GM23338 (cell line): ENCODE data around the gene CUX1. TPM values are rescaled to one million over a fixed set of nuclear protein-coding genes. Genes with fewer than 3 reads are reported as not detected.

Experiments
- ATAC-seq: fragments of 200-7000 bp; cut with Tn5 transposase; 3 replicates; pipeline ENCODE4 v1.9.1; 2020
- DNase-seq: peaks from one replicate; pipeline ENCODE4 v3.0.0-alpha.2; 2015; ENCODE audit warnings: low spot score
- H2AFZ ChIP-seq: fragments of 200-600 bp; sonication (generic); 2 replicates; pipeline ENCODE4 v1.8.0; 2016; ENCODE audit warnings: antibody characterized with exemption, mild to moderate bottlenecking, moderate library complexity
- H3F3A ChIP-seq: fragments of 200-600 bp; sonication (generic); replicated peaks from 2 replicates; pipeline ENCODE4 v1.8.0; 2017; ENCODE audit warnings: antibody characterized with exemption, mixed run types, low read depth
- H3K27ac ChIP-seq: fragments of 200-600 bp; sonication (generic); 2 replicates; pipeline ENCODE4 v1.6.1; 2016; ENCODE audit warnings: low read depth
- H3K27me3 ChIP-seq: fragments of 200-600 bp; sonication (generic); 2 replicates; pipeline ENCODE4 v1.8.0; 2016; ENCODE audit warnings: mild to moderate bottlenecking, mixed run types, moderate library complexity; ENCODE audit not compliant: insufficient read depth
- H3K36me3 ChIP-seq: fragments of 200-600 bp; sonication (generic); 2 replicates; pipeline ENCODE4 v1.8.0; 2016; ENCODE audit warnings: mild to moderate bottlenecking; ENCODE audit not compliant: insufficient read depth
- H3K4me1 ChIP-seq: fragments of 200-600 bp; sonication (generic); 2 replicates; pipeline ENCODE4 v1.8.0; 2016; ENCODE audit warnings: mild to moderate bottlenecking, moderate library complexity; ENCODE audit not compliant: insufficient read depth
- H3K4me2 ChIP-seq: fragments of 200-600 bp; sonication (generic); 2 replicates; pipeline ENCODE4 v1.7.1; 2017; ENCODE audit warnings: mixed run types
- H3K4me3 ChIP-seq: fragments of 200-600 bp; sonication (generic); 2 replicates; pipeline ENCODE4 v1.6.1; 2016; ENCODE audit warnings: mixed run types
- H3K79me2 ChIP-seq: fragments of 200-600 bp; sonication (generic); replicated peaks from 2 replicates; pipeline ENCODE4 v1.8.0; 2017; ENCODE audit warnings: mild to moderate bottlenecking; ENCODE audit not compliant: insufficient read depth
- H3K9me2 ChIP-seq: fragments of 200-600 bp; sonication (generic); 2 replicates; pipeline ENCODE4 v1.8.0; 2017; ENCODE audit not compliant: insufficient read depth
- H4K20me1 ChIP-seq: fragments of 200-600 bp; sonication (generic); replicated peaks from 2 replicates; pipeline ENCODE4 v1.8.0; 2017; ENCODE audit warnings: mild to moderate bottlenecking; ENCODE audit not compliant: insufficient read depth
- H3K27ac Mint-ChIP-seq: 2 replicates; pipeline ENCODE4 v1.8.0; 2020; ENCODE audit warnings: inconsistent platforms, mild to moderate bottlenecking, moderate library complexity, mixed read lengths
- H3K27me3 Mint-ChIP-seq: 3 replicates; pipeline ENCODE4 v1.8.0; 2022; ENCODE audit warnings: low read depth, mild to moderate bottlenecking, moderate library complexity, mixed read lengths, inconsistent platforms; ENCODE audit not compliant: insufficient read depth, poor library complexity
- H3K36me3 Mint-ChIP-seq: 3 replicates; pipeline ENCODE4 v1.8.0; 2021; ENCODE audit warnings: low read depth, mild to moderate bottlenecking, inconsistent platforms, moderate library complexity, mixed read lengths
- H3K4me1 Mint-ChIP-seq: 3 replicates; pipeline ENCODE4 v1.8.0; 2020; ENCODE audit warnings: mild to moderate bottlenecking, inconsistent platforms, mixed read lengths
- H3K4me3 Mint-ChIP-seq: 3 replicates; pipeline ENCODE4 v1.8.0; 2021; ENCODE audit warnings: moderate library complexity, mild to moderate bottlenecking, inconsistent platforms, mixed read lengths
- H3K9me3 Mint-ChIP-seq: 3 replicates; pipeline ENCODE4 v1.8.0; 2020; ENCODE audit warnings: moderate library complexity, mild to moderate bottlenecking, inconsistent platforms, mixed read lengths
- CREB1 ChIP-seq: fragments of 250-450 bp; sonication (Bioruptor Pico); IDR thresholded peaks from 2 replicates; pipeline ENCODE4 v1.5.0; 2020; ENCODE audit warnings: low read depth, mild to moderate bottlenecking, moderate library complexity
- EZH2 ChIP-seq: fragments of 200-600 bp; sonication (generic); IDR thresholded peaks from one replicate; pipeline ENCODE4 v1.8.0; 2017; ENCODE audit warnings: antibody characterized with exemption, mild to moderate bottlenecking, low read depth; ENCODE audit not compliant: unreplicated experiment
- EZH2phosphoT487 ChIP-seq: fragments of 200-600 bp; sonication (generic); IDR thresholded peaks from one replicate; pipeline ENCODE4 v1.8.1; 2018; ENCODE audit warnings: antibody characterized with exemption; ENCODE audit not compliant: unreplicated experiment
- JUNB ChIP-seq: IDR thresholded peaks from one replicate; pipeline ENCODE4 v1.6.1; 2016; ENCODE audit warnings: antibody characterized with exemption; ENCODE audit not compliant: unreplicated experiment
- NANOG ChIP-seq: IDR thresholded peaks from 2 replicates; pipeline ENCODE4 v1.6.1; 2016; ENCODE audit warnings: antibody characterized with exemption, borderline replicate concordance
- POLR2AphosphoS5 ChIP-seq: IDR thresholded peaks from 2 replicates; pipeline ENCODE4 v1.6.1; 2016; ENCODE audit warnings: antibody characterized with exemption, low read depth
- STAT1 ChIP-seq: IDR thresholded peaks from one replicate; pipeline ENCODE4 v1.6.1; 2016; ENCODE audit warnings: antibody characterized with exemption; ENCODE audit not compliant: unreplicated experiment
- ZNF114 ChIP-seq: fragments of 250-450 bp; sonication (Bioruptor Pico); IDR thresholded peaks from 2 replicates; pipeline ENCODE4 v1.5.0; 2020; ENCODE audit warnings: mild to moderate bottlenecking, moderate library complexity
- ZNF331 ChIP-seq: fragments of 250-450 bp; sonication (Bioruptor Pico); IDR thresholded peaks from 2 replicates; pipeline ENCODE4 v1.5.0; 2020; ENCODE audit warnings: low read depth, mild to moderate bottlenecking, moderate library complexity
- polyA plus RNA-seq: library from polyadenylated mRNA; unstranded; fragments of >200 nt; fragmentation: Nextera tagmentation; extraction: Ambion mirVana; gene quantifications from 2 replicates; pipeline ENCODE4 v1.2.1, GENCODE V29; 2016
- total RNA-seq: library from RNA; depleted of rRNA; stranded (reverse); fragments of >200 nt; shearing (Covaris generic); gene quantifications from 2 replicates; pipeline ENCODE4 v1.2.3, GENCODE V29; 2014
- TF ChIP-seq, protein P1 (sequence below), 2 experiments: fragments of 200-600 bp in 1 of 2; sonication (generic) in 1 of 2; conservative IDR thresholded peaks; 2 replicates each; pipeline versions ENCODE4 v1.5.1 to v1.6.1; 2016 to 2017; ENCODE audit warnings: antibody characterized with exemption in 2 of 2, low read depth in 2 of 2, mild to moderate bottlenecking in 2 of 2, moderate library complexity in 1 of 2
- TF ChIP-seq, protein P2 (sequence below): IDR thresholded peaks from one replicate; pipeline ENCODE4 v1.6.1; 2018; ENCODE audit warnings: antibody characterized with exemption; ENCODE audit not compliant: unreplicated experiment
- TF ChIP-seq, protein P3 (sequence below): IDR thresholded peaks from 2 replicates; pipeline ENCODE4 v1.6.1; 2016; ENCODE audit warnings: antibody characterized with exemption
- TF ChIP-seq, protein P4 (sequence below): fragments of 250-450 bp; sonication (Bioruptor Pico); IDR thresholded peaks from 2 replicates; pipeline ENCODE4 v1.5.0; 2020; ENCODE audit warnings: mild to moderate bottlenecking, moderate library complexity

The CUX1 gene
- total and polyA plus RNA-seq, 2 experiments from 2014 or later = 49.9 to 64.0 TPM

DNA sequence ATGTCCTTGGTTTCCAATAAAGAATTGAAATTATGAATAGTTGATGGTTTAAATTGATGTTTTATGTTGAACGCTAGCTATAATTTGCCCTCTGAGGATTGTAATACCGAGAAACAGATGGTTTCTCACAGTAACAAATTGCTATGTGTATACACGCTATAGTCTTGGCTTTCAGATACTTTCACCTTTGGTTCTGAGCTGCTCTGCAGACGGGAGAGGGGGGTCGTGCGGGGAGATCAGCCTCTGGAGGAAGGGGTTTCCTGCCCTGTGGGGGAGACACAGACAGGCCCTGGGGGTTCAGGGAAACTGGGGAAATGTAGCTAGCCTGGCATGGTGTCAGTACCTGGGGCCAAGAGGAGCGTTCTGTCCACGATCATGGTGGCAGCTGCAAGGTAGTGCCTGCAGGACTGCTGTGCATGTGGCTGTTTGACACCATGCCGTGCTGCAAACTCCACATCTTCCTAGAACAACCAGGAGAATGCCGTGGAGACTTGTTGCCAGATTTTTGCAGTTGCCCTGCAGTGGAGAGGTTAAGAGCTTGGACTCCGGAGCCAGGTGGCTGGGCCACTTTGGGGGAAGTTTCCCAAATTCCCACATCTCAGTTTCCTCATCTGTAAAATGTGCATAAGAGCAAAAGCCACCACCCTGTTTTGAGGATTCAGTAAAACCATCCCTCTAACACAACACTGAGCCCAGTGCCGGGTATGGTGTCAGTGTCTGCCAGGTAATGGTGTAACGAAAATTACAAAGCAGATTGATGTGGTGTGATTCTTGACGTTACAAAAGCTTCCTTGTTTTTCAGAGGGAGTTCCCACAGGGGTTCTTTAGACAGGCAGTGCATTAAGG, 167.9 kb downstream of the CUX1 start:
- peaks cover 6% of the 10 kb centered on the region for H3K27me3 Mint-ChIP-seq
- Histone ChIP-seq H3K9me2 (no peaks in the 10 kb centered on the region), H3K4me2 (peak overlapping the region; percentile 30), H3K27ac (peak overlapping the region; percentile 23; the same call in 1 of the 2 replicates), H3K4me1 (peaks cover 18% of the 10 kb centered on the region), H4K20me1 (peaks cover 9% of the 10 kb centered on the region; the same call in 1 of the 2 replicates), H3F3A (no peaks in the 10 kb centered on the region; the same call in 1 of the 2 replicates), H3K36me3 (no peaks in the 10 kb centered on the region), H3K79me2 (peaks cover 68% of the 10 kb centered on the region), H3K4me3 (no peak overlapping the region), H2AFZ (no peak overlapping the region), H3K27me3 (no peaks in the 10 kb centered on the region)
- H3K27ac Mint-ChIP-seq = peak overlapping the region; percentile 66; the same call in 1 of the 2 replicates
- H3K4me1 Mint-ChIP-seq = peaks cover 40% of the 10 kb centered on the region
- ATAC-seq (peak; percentile 44), DNase-seq (no peak)
- TF ChIP-seq, protein P1, sequence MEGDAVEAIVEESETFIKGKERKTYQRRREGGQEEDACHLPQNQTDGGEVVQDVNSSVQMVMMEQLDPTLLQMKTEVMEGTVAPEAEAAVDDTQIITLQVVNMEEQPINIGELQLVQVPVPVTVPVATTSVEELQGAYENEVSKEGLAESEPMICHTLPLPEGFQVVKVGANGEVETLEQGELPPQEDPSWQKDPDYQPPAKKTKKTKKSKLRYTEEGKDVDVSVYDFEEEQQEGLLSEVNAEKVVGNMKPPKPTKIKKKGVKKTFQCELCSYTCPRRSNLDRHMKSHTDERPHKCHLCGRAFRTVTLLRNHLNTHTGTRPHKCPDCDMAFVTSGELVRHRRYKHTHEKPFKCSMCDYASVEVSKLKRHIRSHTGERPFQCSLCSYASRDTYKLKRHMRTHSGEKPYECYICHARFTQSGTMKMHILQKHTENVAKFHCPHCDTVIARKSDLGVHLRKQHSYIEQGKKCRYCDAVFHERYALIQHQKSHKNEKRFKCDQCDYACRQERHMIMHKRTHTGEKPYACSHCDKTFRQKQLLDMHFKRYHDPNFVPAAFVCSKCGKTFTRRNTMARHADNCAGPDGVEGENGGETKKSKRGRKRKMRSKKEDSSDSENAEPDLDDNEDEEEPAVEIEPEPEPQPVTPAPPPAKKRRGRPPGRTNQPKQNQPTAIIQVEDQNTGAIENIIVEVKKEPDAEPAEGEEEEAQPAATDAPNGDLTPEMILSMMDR (conservative IDR thresholded peaks at IDR 0.05; ENCODE audit: low read depth in 2 of 2) = no peak
- TF ChIP-seq CREB1 (CRISPR knock-in tag) (no peak), STAT1 (no peak), JUNB (no peak), EZH2 (no peak), POLR2AphosphoS5 (no peak), ZNF331 (CRISPR knock-in tag) (no peak), ZNF114 (CRISPR knock-in tag) (no peak), NANOG (no peak), EZH2phosphoT487 (no peak)
- TF ChIP-seq, protein P2, sequence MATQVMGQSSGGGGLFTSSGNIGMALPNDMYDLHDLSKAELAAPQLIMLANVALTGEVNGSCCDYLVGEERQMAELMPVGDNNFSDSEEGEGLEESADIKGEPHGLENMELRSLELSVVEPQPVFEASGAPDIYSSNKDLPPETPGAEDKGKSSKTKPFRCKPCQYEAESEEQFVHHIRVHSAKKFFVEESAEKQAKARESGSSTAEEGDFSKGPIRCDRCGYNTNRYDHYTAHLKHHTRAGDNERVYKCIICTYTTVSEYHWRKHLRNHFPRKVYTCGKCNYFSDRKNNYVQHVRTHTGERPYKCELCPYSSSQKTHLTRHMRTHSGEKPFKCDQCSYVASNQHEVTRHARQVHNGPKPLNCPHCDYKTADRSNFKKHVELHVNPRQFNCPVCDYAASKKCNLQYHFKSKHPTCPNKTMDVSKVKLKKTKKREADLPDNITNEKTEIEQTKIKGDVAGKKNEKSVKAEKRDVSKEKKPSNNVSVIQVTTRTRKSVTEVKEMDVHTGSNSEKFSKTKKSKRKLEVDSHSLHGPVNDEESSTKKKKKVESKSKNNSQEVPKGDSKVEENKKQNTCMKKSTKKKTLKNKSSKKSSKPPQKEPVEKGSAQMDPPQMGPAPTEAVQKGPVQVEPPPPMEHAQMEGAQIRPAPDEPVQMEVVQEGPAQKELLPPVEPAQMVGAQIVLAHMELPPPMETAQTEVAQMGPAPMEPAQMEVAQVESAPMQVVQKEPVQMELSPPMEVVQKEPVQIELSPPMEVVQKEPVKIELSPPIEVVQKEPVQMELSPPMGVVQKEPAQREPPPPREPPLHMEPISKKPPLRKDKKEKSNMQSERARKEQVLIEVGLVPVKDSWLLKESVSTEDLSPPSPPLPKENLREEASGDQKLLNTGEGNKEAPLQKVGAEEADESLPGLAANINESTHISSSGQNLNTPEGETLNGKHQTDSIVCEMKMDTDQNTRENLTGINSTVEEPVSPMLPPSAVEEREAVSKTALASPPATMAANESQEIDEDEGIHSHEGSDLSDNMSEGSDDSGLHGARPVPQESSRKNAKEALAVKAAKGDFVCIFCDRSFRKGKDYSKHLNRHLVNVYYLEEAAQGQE = no peak
- TF ChIP-seq, protein P3, sequence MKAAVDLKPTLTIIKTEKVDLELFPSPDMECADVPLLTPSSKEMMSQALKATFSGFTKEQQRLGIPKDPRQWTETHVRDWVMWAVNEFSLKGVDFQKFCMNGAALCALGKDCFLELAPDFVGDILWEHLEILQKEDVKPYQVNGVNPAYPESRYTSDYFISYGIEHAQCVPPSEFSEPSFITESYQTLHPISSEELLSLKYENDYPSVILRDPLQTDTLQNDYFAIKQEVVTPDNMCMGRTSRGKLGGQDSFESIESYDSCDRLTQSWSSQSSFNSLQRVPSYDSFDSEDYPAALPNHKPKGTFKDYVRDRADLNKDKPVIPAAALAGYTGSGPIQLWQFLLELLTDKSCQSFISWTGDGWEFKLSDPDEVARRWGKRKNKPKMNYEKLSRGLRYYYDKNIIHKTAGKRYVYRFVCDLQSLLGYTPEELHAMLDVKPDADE = no peak
- TF ChIP-seq, protein P4, sequence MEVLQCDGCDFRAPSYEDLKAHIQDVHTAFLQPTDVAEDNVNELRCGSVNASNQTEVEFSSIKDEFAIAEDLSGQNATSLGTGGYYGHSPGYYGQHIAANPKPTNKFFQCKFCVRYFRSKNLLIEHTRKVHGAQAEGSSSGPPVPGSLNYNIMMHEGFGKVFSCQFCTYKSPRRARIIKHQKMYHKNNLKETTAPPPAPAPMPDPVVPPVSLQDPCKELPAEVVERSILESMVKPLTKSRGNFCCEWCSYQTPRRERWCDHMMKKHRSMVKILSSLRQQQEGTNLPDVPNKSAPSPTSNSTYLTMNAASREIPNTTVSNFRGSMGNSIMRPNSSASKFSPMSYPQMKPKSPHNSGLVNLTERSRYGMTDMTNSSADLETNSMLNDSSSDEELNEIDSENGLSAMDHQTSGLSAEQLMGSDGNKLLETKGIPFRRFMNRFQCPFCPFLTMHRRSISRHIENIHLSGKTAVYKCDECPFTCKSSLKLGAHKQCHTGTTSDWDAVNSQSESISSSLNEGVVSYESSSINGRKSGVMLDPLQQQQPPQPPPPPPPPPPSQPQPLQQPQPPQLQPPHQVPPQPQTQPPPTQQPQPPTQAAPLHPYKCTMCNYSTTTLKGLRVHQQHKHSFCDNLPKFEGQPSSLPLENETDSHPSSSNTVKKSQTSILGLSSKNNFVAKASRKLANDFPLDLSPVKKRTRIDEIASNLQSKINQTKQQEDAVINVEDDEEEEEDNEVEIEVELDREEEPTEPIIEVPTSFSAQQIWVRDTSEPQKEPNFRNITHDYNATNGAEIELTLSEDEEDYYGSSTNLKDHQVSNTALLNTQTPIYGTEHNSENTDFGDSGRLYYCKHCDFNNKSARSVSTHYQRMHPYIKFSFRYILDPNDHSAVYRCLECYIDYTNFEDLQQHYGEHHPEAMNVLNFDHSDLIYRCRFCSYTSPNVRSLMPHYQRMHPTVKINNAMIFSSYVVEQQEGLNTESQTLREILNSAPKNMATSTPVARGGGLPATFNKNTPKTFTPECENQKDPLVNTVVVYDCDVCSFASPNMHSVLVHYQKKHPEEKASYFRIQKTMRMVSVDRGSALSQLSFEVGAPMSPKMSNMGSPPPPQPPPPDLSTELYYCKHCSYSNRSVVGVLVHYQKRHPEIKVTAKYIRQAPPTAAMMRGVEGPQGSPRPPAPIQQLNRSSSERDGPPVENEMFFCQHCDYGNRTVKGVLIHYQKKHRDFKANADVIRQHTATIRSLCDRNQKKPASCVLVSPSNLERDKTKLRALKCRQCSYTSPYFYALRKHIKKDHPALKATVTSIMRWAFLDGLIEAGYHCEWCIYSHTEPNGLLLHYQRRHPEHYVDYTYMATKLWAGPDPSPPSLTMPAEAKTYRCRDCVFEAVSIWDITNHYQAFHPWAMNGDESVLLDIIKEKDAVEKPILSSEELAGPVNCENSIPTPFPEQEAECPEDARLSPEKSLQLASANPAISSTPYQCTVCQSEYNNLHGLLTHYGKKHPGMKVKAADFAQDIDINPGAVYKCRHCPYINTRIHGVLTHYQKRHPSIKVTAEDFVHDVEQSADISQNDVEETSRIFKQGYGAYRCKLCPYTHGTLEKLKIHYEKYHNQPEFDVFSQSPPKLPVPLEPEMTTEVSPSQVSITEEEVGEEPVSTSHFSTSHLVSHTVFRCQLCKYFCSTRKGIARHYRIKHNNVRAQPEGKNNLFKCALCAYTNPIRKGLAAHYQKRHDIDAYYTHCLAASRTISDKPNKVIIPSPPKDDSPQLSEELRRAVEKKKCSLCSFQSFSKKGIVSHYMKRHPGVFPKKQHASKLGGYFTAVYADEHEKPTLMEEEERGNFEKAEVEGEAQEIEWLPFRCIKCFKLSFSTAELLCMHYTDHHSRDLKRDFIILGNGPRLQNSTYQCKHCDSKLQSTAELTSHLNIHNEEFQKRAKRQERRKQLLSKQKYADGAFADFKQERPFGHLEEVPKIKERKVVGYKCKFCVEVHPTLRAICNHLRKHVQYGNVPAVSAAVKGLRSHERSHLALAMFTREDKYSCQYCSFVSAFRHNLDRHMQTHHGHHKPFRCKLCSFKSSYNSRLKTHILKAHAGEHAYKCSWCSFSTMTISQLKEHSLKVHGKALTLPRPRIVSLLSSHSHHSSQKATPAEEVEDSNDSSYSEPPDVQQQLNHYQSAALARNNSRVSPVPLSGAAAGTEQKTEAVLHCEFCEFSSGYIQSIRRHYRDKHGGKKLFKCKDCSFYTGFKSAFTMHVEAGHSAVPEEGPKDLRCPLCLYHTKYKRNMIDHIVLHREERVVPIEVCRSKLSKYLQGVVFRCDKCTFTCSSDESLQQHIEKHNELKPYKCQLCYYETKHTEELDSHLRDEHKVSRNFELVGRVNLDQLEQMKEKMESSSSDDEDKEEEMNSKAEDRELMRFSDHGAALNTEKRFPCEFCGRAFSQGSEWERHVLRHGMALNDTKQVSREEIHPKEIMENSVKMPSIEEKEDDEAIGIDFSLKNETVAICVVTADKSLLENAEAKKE (CRISPR knock-in tag) = no peak
- H3K36me3 Mint-ChIP-seq = peaks cover 26% of the 10 kb centered on the region
- peak overlapping the region; percentile 4; the same call in 1 of the 3 replicates for H3K4me3 Mint-ChIP-seq
- peaks cover 10% of the 10 kb centered on the region; the same call in 2 of the 3 replicates for H3K9me3 Mint-ChIP-seq
